ENCODE measurements around the gene FGF4. TPM values are rescaled to one million over a fixed set of nuclear protein-coding genes. Genes with fewer than 3 reads are reported as not detected.

The FGF4 gene
- total RNA-seq, 2 experiments from 2014 or later = not detected

- ChIA-PET CTCF (no interaction called here), POLR2A (no interaction called here)
- no peak for ATAC-seq
- no peaks in the 10 kb centered on the region for H3K9me3 Mint-ChIP-seq
- DNase-seq = no peak
- peaks cover 23% of the 10 kb centered on the region for H3K27me3 Mint-ChIP-seq
- intact Hi-C loops (cut with micrococcal nuclease) = loop anchor here (10.0 kb wide), 1 partner anchor 109 kb away; the partner anchor contains the start of gene FGF19
- H3K4me3 Mint-ChIP-seq = no peak overlapping the region
- H3K36me3 Mint-ChIP-seq (ENCODE audit: low read depth) = no peaks in the 10 kb centered on the region
- no peak for TF ChIP-seq CTCF (IDR thresholded peaks at IDR 0.05)
- no peaks in the 10 kb centered on the region for H3K4me1 Mint-ChIP-seq (ENCODE audit: low read depth)
- no peak overlapping the region for H3K27ac Mint-ChIP-seq
These were observed 38.7 kb upstream of the FGF4 start for GRCh38 chr11:69813839-69814238.

GRCh38 chr11:69812946-69813345, 37.8 kb upstream of the FGF4 start:
- H3K27ac Mint-ChIP-seq = no peak overlapping the region
- H3K27me3 Mint-ChIP-seq = peaks cover 25% of the 10 kb centered on the region
- DNase-seq = no peak
- H3K36me3 Mint-ChIP-seq (ENCODE audit: low read depth) = no peaks in the 10 kb centered on the region
- POLR2A ChIA-PET = no interaction called here
- ATAC-seq = no peak
- CTCF ChIA-PET = interaction anchor here (0.7 kb wide), 1 partner anchor 820 kb away, joined by 3 read pairs; no protein-coding TSS in a partner anchor
- TF ChIP-seq CTCF (IDR thresholded peaks at IDR 0.05) = no peak
- H3K4me3 Mint-ChIP-seq = no peak overlapping the region
- H3K9me3 Mint-ChIP-seq = no peaks in the 10 kb centered on the region
- H3K4me1 Mint-ChIP-seq (ENCODE audit: low read depth) = no peaks in the 10 kb centered on the region
- intact Hi-C loops (cut with micrococcal nuclease) = loop anchor here (10.0 kb wide), 1 partner anchor 108 kb away; the partner anchor contains the start of gene FGF19

- CTCF ChIA-PET = no interaction called here
- Mint-ChIP-seq H3K4me1 (ENCODE audit: low read depth) (no peaks in the 10 kb centered on the region), H3K27ac (no peak overlapping the region), H3K27me3 (peaks cover 25% of the 10 kb centered on the region), H3K9me3 (no peaks in the 10 kb centered on the region), H3K36me3 (ENCODE audit: low read depth) (no peaks in the 10 kb centered on the region), H3K4me3 (no peak overlapping the region)
- TF ChIP-seq CTCF (IDR thresholded peaks at IDR 0.05) = no peak
- no peak for ATAC-seq
- intact Hi-C loops (cut with micrococcal nuclease) = loop anchor here (10.0 kb wide), 1 partner anchor 107 kb away; the partner anchor contains the start of gene FGF19
- POLR2A ChIA-PET = no interaction called here
- no peak for DNase-seq
These were observed 37.1 kb upstream of the FGF4 start for GRCh38 chr11:69812256-69812655.

GRCh38 chr11:69811431-69811830, 36.3 kb upstream of the FGF4 start:
- Mint-ChIP-seq H3K4me1 (ENCODE audit: low read depth) (no peaks in the 10 kb centered on the region), H3K4me3 (no peak overlapping the region), H3K27me3 (peaks cover 23% of the 10 kb centered on the region), H3K27ac (no peak overlapping the region), H3K9me3 (no peaks in the 10 kb centered on the region), H3K36me3 (ENCODE audit: low read depth) (no peaks in the 10 kb centered on the region)
- POLR2A ChIA-PET = no interaction called here
- TF ChIP-seq CTCF (IDR thresholded peaks at IDR 0.05) = no peak
- CTCF ChIA-PET = no interaction called here
- intact Hi-C loops (cut with micrococcal nuclease) = loop anchor here (10.0 kb wide), 1 partner anchor 107 kb away; the partner anchor contains the start of gene FGF19
- no peak for DNase-seq
- ATAC-seq = no peak

GRCh38 chr11:69810289-69811118, 35.4 kb upstream of the FGF4 start:
- CTCF ChIA-PET = no interaction called here
- intact Hi-C loops (cut with micrococcal nuclease) = loop anchor here (10.0 kb wide), 1 partner anchor 106 kb away; the partner anchor contains the start of gene FGF19
- ATAC-seq = no peak

More at GRCh38 chr11:69810289-69811118, 35.4 kb upstream of the FGF4 start:
- Mint-ChIP-seq H3K4me1 (ENCODE audit: low read depth) (no peaks in the 10 kb centered on the region), H3K9me3 (no peaks in the 10 kb centered on the region), H3K36me3 (ENCODE audit: low read depth) (no peaks in the 10 kb centered on the region), H3K27ac (no peak overlapping the region), H3K27me3 (peaks cover 18% of the 10 kb centered on the region), H3K4me3 (no peak overlapping the region)
- no peak for DNase-seq
- POLR2A ChIA-PET = no interaction called here
- no peak for TF ChIP-seq CTCF (IDR thresholded peaks at IDR 0.05)

Data from activated CD8-positive, alpha-beta T cell treated with anti-CD3 and anti-CD28 coated beads for 36 hours (primary cell).